NCI-H748 treated with DMSO at 0.1 percent for 48 hours (cell line): ENCODE results near the gene RBMS3.
"Not testable (repeated sequence)": the region's sequence is repeated elsewhere in the genome, so short reads cannot be mapped to it uniquely, and the experiment has no call there.

Source experiments
- DNase-seq: peaks from one replicate; lab custom pipeline; 2025; lab: John Stamatoyannopoulos, UW

RBMS3 gene

DNA sequence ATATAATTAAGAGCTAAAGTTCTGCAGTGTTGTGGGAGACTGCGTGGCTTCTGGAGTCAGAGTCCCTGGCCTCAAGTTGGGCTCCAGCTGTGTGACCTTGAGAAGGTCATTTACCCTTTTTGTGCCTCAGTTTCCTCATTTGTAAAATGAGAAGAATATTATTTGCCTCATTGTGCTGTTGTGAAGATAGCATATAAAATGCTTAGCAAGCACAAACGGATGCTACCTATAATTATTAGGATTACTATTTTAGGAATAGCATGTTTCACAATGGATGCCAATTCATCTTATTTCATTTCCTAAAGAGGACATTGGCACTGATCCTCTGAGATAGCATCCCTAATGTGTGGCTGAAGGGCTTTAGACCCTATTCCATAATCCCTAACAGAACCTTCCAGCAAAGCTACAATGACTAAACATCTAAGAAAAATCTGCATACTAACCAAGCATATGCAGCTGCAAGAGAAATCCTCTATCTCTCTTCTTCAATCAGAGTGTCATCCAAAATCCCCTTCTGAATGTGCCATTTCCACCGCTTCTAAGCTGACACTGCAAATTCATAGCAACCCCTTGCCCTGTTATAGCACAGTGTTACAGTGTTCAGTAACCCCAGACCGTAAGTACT is 148.3 kb downstream of the RBMS3 start:
- no peak for DNase-seq

DNA sequence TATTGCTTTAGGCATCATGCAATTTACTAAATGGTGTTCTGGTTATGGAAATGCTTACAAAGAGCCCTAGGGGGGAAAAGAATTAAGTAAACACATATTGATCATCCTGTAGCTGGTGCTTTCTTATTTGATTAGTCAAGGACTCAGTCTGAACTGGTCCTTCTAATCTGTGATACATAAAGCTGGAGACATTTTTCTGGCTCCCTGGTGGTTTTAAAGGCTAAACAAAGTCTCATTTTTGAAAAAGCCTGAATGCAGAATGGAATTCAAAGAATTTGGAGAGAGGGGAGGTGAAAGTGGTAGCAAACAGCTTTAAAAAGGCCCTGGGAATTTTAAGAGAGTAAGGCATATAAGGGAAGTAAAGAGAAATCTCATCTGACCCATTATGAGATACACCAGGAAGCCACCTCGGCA is 149.7 kb downstream of the RBMS3 start:
- DNase-seq = peak; percentile 8

DNA sequence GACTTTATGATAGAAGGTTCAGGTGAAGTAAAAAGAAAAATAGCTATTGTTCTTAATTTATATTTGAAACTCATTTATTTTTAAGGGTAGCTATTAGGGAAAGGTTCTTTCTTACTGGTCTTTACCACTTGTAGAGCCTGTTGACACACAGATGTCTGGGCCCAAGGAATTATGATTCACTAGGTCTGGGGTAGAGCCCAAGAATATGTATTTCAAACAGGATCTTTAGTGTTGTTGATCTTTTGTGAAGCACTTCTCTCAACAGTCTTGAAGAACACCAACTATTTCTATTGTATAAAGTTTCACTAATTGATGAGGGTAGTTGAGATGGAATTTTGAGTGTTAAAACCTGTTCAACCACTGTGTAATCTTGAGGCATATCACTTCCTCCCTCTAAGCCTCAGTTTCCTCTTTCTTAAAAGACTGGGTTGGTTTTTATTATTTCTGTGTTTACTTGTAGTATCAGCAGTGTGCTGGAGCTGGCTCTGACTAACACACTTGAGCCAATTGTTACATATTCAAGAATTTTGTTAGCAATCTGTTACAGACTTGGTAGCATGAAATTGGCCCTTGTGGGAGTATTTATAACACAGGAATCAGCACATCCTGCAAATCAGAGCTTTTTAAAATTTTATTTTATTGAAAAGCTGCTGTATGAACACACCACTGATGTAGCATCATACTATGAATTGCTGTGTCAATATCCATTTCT is 155.9 kb downstream of the RBMS3 start:
- no peak for DNase-seq

DNA sequence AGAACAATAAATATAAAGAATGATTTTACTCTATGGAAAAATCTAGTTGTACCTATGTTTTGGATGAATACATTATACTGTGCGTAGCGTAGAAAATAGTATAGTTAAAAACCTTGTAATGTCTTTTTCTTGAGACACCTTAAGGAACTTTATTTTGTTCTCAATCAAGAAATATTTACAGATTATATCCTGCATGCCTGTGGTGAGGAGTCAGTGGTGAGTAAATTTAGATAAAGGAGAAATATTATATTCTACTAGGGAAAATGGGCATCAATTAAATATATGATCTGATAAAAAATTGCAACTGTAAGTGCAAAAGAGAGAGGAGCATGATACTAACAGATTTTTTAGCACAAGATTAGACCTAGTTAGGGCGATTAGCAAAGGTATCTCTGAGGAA is 157.7 kb downstream of the RBMS3 start:
- no peak for DNase-seq

DNA sequence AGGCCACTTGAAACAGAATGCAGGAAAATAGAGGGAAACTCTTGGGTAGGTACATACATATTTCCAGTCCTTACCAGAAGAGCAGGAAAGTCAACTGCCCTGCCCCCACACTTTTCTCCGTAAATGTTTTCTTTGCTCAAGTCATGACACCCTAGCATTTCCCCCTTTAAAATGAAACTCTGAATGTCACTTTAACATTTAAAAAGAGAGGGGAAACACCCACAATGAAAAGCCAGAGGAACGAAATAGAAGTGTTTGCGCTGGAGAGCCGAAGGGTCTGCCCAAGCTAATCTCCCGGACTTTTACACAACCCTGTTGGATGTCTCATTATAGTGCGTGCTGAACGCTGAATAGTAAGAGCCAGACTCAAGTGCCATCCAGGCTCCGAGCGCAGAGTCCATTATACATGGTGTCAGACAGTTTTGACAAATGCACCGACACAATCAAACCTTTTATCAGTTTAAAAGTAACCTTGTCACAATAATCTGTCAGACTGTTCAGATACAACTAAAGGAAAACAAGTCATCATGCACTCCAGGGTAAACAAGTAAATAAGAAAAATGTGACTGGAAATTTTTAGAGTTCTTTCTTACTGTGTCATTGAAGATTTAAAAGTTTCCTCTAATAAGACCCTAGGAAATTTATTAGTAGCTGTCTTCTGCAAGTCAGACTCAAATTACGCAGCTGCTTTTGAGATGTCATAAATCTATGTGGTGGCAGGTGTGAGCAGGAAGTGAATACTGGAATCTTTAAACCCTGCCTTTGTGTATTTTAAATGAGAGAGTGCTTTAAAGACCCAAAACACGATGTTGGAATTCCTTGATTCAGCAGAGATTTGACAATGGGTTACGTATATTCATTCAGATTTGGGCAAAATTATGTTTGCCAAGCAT is 159.8 kb downstream of the RBMS3 start:
- peak; percentile 69 for DNase-seq

DNA sequence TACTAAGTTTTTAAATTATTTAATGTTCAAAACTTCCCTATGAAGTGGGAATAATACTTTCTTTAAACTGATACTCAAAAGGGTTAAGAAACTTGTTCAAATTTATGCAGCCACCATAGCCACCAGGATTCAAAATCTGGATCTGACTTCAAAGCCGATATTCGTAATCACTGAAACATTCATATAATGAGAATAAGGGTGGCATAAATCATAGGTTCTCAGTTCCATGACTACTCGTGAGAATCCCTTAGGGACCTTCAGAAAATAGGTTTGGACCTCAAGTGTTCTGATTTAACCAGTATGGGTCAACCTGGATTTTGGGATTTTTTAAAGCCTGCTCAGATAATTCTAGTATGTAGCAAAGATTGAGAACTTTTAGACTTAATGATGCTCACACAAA is 160.6 kb downstream of the RBMS3 start:
- no peak for DNase-seq

DNA sequence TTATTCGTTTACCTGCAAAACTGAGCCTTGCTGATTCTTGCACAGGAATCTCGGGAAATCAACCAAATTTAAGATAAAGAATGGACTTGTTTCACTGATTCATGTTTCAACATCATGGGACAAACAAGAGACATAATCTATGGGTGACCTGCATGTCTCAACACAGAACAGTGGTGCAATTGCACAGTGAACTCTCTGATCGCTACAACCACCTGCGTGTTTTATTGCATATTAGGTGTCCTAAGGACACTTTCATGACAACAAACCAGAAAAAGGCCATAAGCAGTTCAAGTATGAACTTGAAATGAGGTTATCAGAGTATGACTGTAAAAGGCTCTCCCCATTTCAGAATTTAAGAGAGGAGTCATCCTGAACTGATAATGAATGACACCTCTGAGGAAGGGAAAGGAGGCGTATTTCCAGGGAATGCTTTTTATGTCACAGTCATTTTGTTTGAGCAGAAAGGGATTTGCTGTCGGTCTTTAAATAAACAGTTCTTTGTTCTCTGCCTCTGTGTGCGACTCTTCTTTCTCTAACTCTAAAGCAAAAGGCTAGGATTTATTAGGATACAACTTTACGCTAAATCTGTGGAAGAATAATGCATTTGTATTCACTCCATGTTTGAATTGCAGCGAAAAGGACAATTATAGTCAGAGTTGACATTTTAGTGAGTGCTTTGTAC is 167.2 kb downstream of the RBMS3 start:
- DNase-seq = peak; percentile 45

DNA sequence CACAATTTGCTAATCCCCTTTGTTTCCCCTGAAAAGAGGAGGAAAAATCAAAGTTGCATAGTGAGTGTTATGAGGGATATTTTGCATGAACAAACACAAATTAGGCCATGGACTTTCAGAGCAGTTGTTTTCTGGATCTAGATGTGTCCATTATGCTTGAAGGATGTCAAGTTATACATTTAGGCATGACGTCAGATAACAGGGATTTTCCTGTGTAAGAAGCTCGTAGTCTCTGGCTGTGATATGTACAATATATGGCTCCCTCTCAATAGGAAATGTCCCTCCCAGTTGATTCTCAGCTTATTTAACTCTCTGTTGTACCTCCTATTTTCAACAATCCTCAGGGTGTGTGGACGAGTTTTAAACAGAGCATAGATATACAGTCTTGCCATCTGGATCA is 171.0 kb downstream of the RBMS3 start:
- DNase-seq = no peak

DNA sequence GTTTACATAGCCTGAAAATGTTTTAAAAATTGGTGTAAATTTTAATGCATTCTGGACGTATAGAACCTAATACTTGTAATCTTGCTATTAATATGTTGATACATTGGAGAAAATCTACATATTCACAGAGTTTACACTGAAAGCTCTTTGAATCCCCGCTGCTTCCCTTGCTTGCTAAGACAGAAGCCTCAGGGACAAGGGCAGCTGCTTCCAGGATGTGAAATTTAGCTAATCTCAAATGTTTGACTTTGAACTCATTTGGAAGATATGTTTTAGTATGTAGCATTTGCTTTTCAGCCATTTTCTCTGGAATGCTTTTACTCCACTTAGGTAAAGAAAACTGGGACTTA is 172.0 kb downstream of the RBMS3 start:
- DNase-seq = no peak

DNA sequence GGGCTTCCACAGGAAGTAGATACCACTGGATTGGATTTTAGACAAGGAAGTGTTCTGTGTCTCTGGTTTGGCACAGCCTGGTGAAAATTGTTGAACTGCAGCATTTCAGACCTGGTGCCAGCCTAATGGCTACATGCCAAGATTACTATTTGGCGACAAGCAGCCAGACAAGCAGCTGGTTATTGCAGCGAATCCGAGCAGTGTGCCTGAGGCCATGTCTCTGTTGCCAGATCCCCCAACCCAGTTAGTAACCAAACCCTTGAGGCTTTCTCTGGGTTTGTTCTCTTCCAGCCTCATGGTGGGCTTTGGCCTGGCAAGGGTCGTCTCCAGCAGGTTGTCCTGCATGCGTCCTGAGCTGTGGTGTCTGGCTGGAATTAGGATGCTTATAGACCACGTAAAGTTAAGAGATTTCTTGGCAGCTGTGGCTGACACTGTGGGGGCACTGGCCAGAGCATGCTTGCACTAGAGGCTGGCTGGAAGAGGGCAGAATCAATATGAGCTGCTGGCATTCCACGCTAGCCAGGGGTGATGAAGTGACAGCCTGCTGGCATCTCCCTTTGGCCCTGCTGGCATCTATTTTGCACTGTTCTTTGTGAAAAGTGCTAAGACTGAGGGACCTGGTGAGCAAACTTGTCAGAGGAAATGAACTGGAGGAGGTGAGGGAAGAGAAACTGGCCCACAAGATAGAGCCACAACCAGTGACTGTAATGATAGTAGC is 172.6 kb downstream of the RBMS3 start:
- no peak for DNase-seq

DNA sequence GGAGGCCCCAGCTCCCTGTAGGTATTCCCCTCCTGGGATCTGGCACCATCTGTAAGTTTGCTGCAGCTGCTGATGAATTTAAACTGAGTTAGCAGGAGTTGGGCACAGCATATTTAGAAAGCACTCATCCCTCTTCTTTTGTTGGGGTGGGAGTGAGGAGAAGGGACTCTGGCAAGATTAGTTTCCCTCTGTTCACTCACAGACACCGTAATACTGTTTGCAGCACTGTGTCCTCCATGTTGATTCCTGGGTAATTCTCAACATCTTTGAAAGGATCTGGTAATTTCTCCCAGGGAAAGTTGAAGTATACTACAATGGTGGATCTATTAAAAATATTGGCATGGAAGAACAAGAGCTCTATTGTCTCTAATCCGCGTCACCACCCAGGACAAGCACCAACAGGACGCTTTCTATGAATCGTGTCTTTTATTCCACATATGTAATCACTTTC is 173.3 kb downstream of the RBMS3 start:
- DNase-seq = no peak

DNA sequence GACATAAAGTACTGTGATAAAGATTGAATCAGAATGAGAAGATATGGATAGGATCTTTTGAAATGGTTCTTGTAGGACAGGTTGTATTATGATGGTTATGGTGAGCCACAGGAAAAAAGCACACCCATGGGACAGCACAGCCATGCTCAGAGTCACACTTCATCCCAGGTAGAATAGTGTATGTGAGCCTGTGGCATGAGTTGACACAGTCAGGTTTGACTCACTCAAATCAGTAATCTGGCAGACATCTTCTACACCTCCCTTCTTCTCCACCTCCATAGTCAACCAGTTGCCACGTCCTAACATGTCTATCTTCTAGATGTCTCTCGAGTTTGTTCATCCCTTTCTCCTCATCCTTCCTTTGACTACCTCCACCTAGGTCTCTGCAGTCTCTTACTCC is 176.0 kb downstream of the RBMS3 start:
- no peak for DNase-seq

DNA sequence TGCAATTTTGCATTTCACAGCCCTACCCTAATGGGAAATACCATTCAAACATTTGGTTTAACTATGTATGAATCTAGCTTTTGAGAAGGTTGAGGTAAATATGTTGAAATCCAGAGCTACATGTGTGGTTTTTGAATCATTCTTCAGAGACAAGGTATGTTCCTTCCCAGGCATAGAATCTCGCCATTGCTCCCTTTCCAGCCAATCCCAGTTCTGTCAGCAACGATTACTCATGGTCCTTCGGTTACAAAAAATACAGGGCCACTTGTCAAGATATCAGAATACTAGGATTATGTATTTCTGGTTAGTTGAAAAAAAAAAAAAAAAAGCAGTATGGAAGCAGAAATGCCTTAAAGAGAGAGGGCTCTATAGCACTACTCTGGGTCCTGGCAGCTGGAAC is 182.4 kb downstream of the RBMS3 start:
- DNase-seq = no peak

DNA sequence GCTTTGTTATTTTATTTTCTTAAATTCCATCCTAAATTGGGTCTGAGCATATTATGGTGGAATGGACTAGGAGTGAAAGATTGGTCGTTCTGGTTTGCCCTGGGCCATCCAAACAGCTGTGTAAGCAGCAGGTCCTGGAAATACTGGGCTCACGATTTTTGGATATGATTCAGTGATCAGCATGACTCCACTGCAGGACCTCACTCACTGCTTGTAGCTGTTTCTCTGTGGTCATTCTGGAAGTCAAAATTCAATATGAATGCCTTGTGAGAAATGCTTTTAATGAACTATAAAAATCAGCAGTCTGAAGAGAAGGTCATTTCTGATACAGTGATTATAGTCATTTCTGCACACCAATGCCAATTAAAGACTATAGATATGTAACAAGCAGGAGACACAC is 185.0 kb downstream of the RBMS3 start:
- no peak for DNase-seq

DNA sequence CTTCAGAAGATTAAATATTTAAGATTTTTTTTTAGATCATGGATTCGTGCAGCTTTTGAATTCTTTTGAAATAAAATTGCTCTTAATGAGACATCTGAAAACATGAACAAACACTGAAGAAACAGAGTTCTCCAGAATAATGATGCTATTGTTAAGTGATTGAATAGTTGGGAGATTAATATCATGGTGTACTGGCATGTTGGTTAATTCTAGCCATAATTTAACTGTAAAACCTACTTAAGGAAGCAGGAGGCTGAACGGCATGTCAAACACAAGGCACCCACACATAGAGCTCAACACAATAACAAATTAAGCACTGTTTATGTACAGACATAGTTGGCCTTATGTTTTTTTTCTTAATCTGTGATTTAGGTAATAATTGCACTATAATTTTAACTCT is 185.6 kb downstream of the RBMS3 start:
- DNase-seq = peak; percentile 51

DNA sequence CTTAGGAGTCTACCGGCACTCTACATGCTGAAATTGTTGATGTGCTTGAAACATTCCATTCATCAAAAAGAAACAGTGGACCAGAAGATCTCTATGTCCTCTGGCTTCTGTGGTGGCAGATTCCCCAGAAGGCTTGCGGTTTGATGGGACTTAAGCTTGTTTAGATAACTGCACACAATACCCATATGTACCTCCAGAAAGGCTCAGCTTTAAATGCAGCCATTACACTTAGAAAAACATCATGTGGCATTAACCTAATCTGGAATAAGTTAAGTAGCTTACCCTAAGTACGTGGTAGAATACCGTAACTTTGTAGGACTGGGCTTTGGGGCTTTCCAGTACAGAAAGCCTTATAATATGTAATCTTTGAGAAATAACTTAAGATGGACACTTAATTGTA is 187.3 kb downstream of the RBMS3 start:
- no peak for DNase-seq

DNA sequence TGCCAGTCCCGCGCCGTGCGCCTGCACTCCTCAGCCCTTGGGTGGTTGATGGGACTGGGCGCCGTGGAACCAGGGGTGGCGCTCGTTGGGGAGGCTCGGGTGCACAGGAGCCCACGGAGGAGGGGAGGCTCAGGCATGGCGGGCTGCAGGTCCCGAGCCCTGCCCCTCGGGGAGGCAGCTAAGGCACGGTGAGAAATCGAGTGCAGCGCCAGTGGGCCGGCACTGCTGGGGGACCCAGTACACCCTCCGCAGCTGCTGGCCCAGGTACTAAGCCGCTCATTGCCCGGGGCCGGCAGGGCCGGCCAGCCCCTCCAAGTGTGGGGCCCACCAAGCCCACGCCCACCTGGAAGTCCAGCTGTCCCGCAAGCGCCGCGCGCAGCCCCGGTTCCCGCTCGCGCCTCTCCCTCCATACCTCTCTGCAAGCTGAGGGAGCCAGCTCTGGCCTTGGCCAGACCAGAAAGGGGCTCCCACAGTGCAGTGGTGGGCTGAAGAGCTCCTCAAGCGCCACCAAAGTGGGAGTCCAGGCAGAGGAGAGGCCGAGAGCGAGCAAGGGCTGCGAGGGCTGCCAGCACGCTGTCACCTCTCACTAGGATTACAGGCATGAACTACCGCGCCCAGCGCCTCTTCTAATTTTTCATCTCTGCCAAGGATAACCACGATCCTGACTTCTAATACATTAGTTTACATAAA is 192.8 kb downstream of the RBMS3 start:
- DNase-seq = not testable (repeated sequence)

DNA sequence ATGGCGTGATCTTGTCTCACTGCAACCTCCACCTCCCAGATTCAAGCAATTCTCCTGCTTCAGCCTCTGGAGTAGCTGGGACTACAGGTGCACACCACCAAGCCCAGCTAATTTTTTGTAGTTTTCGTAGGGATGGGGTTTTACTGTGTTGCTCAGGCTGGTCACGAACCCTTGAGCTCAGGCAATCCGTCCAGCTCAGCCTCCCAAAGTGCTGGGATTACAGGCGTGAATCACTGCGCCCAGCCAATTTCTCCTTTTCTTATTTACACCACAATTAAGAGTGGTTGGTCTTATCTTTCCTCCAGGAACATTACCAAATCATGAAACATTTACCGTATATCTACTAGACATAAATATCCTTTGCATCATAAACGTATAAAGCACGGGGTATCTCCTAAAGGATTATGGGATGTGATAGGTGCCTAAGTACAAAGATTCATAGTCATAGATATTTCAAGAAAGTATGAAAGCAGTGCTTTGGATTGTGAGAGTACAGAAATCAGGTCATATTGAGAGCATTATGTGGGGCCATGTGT is 194.5 kb downstream of the RBMS3 start:
- no peak for DNase-seq

DNA sequence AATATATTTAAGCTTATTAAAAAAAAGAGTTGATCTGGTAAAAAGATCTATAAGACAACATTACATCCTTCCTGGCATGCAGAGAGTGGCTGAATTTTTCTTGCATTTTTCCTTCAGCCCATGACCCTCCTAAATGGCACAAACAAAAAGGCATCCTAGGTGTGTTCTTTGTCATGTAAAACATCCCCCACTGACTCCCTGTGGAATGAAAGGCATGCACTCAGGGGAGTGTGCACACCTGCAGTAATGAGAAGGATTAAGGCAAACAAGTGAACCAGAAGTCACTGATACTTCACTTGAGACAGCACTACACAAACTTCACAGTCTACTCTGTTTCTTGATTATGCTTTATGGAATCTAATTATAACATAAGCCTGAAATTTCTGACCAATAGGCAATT is 195.0 kb downstream of the RBMS3 start:
- no peak for DNase-seq

DNA sequence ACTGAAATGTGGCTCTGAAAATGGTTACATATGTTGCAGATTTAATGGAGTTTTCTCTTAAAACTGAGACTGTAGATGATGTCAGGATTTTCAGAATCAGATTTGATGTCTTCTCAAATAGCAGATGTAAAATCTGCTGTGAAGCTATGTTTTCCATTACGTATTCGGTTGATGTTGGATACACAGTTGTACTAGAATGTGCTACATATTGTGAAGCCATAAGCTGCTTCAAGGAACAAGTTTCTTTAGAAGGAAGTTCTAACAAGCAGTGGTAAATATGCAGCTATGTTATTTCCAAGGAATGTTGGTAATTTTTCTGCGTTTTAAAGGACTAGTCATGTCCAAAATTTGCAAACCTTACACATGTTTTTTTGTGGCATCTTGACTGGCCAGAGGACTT is 197.7 kb downstream of the RBMS3 start:
- no peak for DNase-seq

DNA sequence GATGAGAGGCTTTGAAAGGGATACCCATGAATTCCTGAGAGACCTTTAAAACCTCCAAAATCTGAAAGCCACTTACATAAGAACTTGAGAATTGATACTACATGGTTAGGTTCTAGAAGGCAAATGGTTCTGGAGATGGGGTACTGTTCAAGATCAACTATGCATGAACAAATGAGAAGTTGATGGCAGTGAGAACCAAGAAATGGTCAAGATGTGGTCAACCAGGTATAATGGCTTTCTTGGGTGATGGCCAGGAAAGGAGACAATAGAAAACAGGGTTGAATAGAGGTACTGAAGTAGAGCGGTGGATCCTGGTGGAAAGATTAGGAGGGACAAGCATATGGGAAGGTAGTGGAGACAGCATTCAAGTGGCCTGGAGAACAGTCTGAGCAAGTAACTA is 200.4 kb downstream of the RBMS3 start:
- DNase-seq = no peak
